HG03039 (cell line): ENCODE data around the gene THADA.
A peak's percentile ranks its signal among the peaks of the same experiment; 100 is the strongest.

Source experiments
- ATAC-seq: cut with Tn5 transposase; IDR thresholded peaks from one replicate; pipeline ENCODE4 v1.9.1; 2021; ENCODE audit warnings: mild to moderate bottlenecking, moderate library complexity; ENCODE audit not compliant: unreplicated experiment

The THADA gene

GRCh38 chr2:43226955-43227829, 368.6 kb downstream of the THADA start:
- peak; percentile 22 for ATAC-seq

DNA sequence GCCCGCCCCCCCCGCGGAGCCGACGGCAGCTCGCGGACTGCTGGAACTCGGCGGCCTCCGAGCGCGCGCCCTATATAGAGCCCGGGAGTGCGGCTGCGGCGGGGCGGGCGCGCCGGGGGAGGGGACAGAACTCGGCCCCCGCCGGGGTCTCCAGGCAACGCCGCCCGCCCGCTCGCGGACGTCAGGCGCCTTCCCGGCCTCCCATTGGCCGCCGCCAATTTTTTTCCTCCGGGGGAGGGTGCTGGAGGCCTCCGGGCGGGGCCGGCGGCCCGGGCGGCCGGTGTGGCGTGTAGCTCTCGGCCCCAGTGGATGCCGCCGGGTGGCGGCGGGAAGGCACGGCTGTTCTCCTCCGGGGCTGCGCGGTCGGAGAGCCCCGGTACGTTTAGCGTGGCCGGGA, 369.3 kb downstream of the THADA start, which contains the start of gene ZFP36L2:
ZFP36L2 (minus strand) TSS at position 49 of the 397 bp plus-strand sequence. CDS start 291 bp downstream, outside the sequence.
- ATAC-seq, result peak; percentile 50

- ATAC-seq, result peak; percentile 24
Measured at GRCh38 chr2:43225788-43226557, 369.9 kb downstream of the THADA start.

DNA sequence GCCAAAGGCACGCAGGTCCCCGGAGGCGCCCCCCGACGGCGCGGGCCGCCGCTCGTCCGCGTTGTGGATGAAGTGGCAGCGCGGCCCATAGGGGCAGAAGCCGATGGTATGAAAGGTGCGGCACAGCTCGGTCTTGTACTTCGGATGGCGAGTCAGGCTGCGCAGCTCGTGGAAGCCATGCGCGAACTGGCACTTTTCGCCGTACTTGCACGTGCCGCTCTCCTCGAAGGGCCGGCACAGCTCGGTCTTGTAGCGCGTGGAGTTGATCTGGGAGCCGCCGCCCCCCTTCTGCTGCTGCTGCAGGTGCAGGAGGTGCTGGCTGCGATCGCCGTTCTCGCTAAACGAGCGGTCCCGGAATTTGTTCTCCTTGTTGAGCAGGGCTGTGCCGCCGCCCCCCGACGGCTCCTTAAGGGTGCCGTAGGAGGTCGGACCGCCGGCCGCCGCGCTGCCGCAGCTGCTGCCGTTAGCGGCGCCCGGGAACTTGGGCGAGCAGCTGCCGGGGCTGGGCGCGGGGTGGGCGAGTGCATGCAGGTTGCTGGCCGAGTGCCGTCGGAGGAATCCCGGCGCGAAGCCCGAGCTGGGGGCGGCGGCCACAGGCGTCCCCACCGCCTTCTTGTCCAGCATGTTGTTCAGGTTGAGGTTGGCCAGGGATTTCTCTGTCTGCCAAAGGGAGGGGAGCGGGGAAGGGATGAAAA, 370.6 kb downstream of the THADA start:
- ATAC-seq, result no peak

- ATAC-seq, result no peak
Measured at GRCh38 chr2:43224571-43225092, 371.2 kb downstream of the THADA start.

GRCh38 chr2:43224131-43224570, 371.7 kb downstream of the THADA start:
- no peak for ATAC-seq

GRCh38 chr2:43223521-43224001, 372.3 kb downstream of the THADA start:
- ATAC-seq, result no peak

DNA sequence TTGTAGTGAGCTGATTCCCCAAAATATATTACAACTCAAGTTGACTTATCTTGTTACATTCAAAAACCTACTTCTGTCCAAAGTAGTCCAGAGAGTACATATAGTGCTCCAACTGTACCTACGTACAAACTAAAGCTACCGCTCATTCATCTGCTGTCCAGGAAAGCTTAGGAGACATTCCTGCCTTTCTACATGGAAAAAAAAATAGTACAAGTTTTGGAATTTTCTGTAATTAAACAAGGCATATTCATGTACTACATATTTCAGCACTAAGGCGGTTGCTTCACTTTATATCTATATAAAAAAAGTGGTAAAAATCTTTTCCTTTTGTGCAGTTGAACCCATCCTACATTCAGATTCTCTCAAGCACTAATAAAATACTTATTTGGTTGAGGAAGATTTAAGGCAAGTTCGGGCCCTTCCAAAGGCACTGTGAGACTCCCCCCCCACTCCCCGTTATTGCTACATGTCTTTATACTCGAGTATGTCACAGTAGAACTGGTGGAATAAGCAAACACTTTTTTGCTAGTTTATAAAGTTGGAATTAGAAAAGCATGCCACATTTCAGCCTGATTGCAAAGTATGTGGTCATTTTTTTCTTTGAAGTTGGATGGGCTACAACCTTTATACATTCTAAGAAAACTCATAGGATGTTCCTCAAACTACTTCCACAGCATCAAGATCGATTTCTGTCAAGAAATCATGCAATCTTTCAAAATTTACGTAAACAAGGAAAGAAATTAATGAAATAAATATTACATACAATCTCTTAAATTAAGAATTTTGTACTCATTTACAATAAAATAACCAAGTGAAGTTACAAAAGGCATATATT, 373.1 kb downstream of the THADA start:
- ATAC-seq, result no peak

DNA sequence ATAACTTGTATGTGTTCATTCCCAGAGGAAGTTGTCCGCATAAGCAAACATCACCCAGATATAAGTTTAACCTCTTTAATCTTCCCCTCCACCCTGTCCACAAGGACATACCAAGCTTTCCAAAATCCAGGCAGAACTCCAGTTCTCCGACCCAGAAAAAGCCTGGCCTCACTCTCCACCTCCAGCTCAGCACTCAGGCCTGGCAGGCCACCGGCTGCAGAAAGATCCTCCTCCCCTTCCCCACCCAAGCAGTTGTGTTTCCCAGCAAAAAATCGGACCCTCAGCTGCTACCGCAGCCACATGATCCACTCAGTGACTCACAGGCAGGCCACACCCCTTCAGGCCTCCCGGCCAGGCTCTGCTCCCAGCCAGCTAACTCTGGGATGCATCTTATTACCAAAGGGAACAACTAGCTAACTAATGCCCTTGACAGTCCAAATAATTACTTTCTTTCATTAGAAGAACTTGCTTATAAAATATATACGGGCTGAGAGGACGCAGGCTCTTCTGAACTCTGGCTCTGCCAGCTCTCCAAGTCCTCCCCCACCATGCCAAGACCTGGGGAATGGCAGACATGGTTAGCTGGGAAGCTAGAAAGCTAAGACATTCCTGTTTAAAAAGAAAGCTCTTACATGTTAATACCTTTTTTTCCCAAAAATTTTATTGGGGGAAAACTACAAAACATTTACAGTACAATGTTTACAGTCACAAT, 373.9 kb downstream of the THADA start:
- ATAC-seq, result no peak

GRCh38 chr2:43221124-43221762, 374.6 kb downstream of the THADA start:
- no peak for ATAC-seq

DNA sequence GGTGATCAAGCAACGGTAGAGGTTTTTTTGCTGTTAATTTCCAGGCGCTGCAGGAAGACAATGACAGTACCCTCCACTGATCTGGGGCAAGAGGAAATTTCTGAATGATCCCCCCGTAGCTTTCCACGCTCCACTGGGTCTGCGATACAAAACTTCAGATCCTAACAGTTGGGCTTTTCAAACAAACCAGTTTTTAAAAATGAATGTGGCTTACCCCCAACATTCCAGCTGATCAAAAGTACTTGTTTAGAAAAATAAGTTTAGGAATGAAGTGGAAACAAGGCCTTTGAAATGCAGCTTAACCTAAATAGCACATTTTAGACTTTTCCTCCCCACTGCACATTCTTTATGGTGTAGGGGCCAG, 375.1 kb downstream of the THADA start:
- ATAC-seq, result no peak

GRCh38 chr2:43220229-43220751, 375.5 kb downstream of the THADA start:
- ATAC-seq, result no peak

DNA sequence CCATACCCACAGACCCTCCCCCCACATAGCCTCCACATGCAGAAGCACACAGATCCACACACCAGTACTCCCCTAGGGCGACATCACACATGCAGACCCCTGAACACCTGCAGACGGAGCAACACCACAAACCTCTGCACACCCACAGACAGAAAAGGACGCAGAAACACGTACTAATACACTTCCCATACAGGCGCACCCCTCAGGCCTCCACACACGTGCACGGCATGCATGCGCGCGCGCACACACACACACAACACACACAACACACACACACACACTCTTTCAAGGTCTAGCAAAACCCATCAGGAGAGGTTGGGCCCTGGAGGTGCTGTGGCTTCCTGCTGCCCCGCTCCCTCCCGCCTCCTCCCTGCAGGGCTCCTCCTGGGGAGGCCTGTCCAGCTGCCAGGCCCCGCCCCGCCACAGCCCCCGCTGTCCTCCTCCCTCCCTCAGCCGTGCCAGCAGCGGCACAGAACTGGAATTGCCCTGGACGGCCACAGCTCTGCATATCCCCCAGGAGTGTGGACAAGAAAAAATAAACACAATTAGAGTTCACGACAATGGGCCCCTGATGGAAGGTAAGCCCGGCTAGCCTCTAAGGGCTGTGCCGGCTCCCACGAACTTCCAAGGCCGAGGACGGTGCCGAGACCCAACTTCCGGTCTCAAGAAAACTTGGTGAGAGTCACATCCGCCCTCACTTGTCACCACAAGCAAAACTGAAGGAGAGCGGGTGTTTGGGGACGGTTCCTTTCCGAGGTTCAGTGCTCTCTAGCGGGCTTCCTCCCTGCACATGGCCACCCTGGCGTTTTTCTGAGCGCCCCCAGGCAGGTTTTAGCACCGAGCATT, 376.2 kb downstream of the THADA start:
- peak; percentile 38 for ATAC-seq

- no peak for ATAC-seq
Measured at GRCh38 chr2:43218702-43219382, 377.0 kb downstream of the THADA start.

DNA sequence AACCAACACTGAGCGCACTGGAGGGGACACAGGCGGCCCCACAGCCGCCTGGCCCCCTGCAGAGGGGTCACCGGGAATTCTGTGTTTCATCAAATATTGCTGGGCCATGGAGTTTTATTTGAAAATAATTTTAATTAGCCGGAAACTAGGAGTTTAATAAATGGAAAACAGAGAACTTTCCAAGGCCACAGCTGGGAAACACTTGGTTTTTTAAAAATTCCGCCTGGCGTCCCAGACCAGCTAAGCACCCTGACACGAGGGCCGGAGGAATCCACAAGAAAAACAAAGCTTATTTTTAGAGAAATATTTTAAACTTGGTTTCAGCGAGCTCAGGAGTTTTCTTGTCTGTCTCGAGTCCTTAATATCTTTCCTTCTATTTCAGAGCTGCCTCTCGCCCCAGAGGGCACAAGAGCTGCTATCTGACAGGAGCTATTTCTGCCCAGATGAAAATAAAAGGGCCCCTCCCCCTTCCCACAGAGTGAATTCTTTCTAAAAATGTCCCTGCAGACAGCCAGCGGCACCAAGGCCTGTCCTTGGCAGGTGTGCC, 377.6 kb downstream of the THADA start:
- ATAC-seq, result no peak

GRCh38 chr2:43217228-43218154, 378.3 kb downstream of the THADA start:
- no peak for ATAC-seq
